ENCODE measurements around the gene FLNB.

Gene FLNB

DNA sequence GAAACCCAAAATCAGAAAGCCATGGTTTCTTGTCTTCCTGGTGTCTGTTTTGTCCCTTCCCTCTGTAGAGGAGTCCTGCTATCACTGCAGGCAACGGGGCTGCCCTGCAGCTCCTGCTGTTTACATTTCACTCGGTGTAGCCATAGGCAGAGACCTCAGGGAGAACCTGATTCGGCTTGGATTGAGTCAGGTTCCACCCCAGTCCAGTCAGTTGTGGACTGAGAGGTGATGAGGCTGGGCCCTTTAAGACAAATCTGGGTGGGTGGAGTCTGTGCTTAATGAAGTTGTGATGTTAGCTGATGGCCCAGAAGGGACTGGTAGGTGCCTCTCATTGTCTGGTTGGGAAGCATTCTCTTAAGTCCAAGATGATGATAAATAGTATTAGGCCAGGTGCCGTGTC is 35.7 kb downstream of the FLNB start:
- H3K27ac ChIP-seq = peak overlapping the region; percentile 99
- TF ChIP-seq, protein P1, sequence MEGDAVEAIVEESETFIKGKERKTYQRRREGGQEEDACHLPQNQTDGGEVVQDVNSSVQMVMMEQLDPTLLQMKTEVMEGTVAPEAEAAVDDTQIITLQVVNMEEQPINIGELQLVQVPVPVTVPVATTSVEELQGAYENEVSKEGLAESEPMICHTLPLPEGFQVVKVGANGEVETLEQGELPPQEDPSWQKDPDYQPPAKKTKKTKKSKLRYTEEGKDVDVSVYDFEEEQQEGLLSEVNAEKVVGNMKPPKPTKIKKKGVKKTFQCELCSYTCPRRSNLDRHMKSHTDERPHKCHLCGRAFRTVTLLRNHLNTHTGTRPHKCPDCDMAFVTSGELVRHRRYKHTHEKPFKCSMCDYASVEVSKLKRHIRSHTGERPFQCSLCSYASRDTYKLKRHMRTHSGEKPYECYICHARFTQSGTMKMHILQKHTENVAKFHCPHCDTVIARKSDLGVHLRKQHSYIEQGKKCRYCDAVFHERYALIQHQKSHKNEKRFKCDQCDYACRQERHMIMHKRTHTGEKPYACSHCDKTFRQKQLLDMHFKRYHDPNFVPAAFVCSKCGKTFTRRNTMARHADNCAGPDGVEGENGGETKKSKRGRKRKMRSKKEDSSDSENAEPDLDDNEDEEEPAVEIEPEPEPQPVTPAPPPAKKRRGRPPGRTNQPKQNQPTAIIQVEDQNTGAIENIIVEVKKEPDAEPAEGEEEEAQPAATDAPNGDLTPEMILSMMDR (conservative IDR thresholded peaks at IDR 0.05) = no peak
- no peak for TF ChIP-seq ZFX (IDR thresholded peaks at IDR 0.05)

DNA sequence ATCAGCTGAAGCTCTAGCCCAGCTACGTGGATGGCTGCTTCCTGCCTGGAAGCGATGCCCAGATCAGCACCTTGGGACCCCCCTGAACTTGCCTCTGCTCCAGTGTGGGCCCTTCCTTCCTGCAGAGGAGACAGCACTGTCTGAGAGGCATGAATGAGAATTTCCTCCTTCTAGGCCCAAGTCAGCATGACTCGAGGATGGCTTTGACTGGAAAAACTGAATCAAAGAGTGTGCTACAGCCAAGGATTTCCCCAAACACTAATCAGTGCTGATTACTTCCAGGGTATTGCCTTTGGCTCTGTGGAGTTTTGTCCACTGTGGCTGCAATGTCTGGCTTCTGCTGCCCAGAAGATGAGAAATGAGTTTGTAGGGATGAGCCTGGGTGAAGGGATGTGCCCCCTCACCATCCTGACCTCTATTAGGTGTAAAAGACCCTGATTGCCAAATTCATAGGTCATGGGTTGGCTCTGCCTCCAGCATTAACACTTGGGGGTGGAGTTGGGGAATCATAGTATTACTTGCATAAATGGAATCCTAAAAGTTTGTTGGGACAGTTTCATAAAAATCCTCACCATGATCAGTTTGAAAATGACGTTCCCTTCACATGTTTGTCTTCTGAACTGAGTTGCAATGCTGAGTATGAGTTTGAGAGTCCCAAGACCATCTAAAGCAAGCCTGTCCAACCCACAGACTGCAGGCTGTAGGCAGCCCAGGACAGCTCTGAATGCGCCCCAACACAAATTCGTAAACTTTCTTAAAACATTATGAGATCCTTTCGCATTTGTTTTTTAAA is 36.7 kb downstream of the FLNB start:
- peak overlapping the region; percentile 99 for H3K27ac ChIP-seq
- TF ChIP-seq, protein P1 (conservative IDR thresholded peaks at IDR 0.05) = no peak
- TF ChIP-seq ZFX (IDR thresholded peaks at IDR 0.05) = no peak

DNA sequence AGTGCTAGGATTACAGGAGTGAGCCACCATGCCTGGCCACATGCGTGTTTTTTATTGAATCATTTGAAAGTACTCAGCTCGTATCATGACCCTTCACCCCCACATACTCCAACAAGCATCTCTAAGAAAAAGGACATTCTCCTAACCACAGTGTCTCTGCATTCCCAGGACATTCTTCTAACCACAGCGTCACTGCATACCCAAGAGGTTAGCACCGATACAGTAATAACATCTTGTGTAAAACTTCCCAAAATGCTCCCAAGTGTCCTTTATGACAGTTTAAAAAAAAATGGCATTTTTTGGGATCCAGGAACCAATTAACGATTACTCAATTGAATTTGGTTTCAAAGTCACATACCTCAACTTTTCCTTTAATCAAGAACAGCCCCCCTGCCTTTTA is 39.6 kb downstream of the FLNB start:
- TF ChIP-seq, protein P1 (conservative IDR thresholded peaks at IDR 0.05) = no peak
- no peak for TF ChIP-seq ZFX (IDR thresholded peaks at IDR 0.05)
- peak overlapping the region; percentile 45; the same call in 1 of the 2 replicates for H3K27ac ChIP-seq

DNA sequence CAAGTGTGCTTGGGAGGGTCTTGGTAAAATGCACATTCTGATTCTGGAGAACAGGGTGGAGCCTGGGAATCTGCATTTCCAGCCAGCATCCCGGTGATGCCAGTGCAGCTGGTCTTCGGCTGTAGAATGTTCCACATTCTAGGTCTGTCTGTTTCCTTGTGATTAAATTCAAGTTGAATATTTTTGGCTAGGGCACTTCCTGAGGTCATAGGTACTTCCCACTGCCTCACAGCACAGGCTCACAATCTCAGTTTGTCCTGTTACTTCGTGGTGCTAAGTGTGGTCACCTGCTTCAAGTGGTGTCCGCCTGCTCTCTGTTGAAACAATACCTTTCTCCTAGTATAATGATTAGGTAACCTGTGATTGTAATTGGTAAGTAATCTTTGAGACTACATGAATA is 40.1 kb downstream of the FLNB start:
- no peak for TF ChIP-seq ZFX (IDR thresholded peaks at IDR 0.05)
- TF ChIP-seq, protein P1 (conservative IDR thresholded peaks at IDR 0.05) = no peak
- H3K27ac ChIP-seq = peak overlapping the region; percentile 45; the same call in 1 of the 2 replicates

DNA sequence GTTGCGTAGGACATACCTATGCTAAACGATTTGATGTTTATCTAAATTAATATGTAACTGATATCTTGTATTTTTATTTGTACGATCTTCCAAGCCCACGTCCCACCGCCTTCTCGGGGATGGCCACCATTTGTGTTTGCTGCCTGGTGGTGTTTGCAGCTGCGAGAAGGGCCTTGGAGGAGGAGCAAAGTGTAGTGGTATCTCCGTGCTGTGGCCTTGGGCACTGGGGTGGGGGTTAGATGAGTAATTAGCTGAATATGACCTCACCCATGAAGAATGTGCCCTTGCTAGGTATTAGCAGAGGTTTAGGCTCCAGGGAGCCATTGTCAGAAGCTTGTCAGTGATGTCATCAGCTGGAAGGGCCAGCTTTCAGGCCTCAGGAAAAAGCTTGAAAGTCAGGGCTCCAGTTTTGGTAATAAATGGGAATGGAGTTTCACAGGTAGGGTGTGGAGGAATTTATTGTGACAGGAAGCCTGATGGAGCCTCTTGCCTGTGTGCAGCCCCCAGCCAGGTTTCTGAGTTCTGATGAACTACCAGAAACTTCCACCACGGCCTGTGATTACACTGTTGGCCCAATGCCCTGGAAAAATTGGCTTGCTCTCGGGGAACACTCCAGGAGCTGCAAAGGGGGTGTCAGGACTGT is 41.0 kb downstream of the FLNB start:
- H3K27ac ChIP-seq = peak overlapping the region; percentile 69
- TF ChIP-seq, protein P1 (conservative IDR thresholded peaks at IDR 0.05) = no peak
- TF ChIP-seq ZFX (IDR thresholded peaks at IDR 0.05) = no peak

DNA sequence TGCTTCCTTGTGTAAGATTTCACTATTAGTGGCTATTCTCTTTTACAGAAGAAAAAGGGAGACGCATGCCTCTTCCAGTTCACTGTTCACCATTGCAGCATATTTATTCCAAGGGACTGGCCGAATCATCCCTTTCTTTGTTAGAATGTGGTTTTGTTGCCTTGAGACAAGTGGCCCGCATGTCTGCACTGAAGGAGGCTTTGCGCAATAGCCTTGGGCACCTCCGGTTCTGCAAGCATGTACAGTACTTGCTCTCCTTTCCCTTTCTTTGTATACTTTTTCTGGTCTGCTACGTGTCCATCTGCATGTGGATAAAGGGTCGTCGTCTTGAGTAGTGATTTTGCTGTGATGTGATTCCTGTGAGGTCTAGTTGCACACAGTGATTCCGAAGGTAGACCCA is 43.0 kb downstream of the FLNB start:
- peak overlapping the region; percentile 69 for H3K27ac ChIP-seq
- TF ChIP-seq, protein P1 (conservative IDR thresholded peaks at IDR 0.05) = no peak
- no peak for TF ChIP-seq ZFX (IDR thresholded peaks at IDR 0.05)

DNA sequence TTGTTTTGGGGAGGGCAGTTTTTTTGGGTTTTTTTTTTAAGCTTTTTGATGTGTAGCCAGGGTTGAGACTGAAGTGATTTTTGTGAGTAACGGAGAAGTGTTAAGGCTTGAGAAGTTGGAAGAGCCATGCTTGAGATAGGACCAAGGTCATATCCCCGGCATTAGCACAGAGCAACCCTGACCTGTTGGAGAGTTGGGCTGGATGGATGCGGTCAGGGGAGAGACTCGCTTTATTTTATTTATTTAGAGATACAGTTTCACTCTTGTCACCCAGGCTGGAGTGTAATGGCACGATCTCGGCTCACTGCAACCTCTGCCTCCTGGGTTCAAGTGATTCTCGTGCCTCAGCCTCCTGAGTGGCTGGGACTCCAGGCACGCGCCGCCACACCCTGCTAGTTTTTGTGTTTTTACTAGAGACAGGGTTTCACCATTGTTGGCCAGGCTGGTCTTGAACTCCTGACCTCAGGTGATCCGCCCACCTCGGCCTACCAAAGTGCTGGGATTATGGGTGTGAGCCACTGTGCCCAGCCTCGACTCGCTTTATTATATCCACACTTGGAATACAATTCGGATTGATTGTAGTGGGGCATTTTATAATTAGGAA is 43.5 kb downstream of the FLNB start:
- H3K27ac ChIP-seq = peak overlapping the region; percentile 69
